HepG2 (cell line): Measurements from ENCODE around the gene BANP. TPM values are rescaled to one million over a fixed set of nuclear protein-coding genes. Genes with fewer than 3 reads are reported as not detected.
"Not testable (repeated sequence)": the region's sequence is repeated elsewhere in the genome, so short reads cannot be mapped to it uniquely, and the experiment has no call there.

ENCODE experiments used
- EP300 ChIP-seq, 3 experiments: sonication (generic) in 1 of 3; formaldehyde crosslinking in 1 of 3; IDR thresholded peaks; 2 replicates each; pipeline versions ENCODE4 v1.5.1 to v1.6.1; 2011 to 2020; ENCODE audit warnings: low read depth in 2 of 3, low read length in 2 of 3, borderline replicate concordance in 1 of 3, improper control_type of control experiment in 1 of 3, mild to moderate bottlenecking in 1 of 3, missing genetic modification reagents in 1 of 3, moderate library complexity in 1 of 3
- FOXA3 ChIP-seq: IDR thresholded peaks from 2 replicates; pipeline ENCODE4 v1.6.1; 2016; ENCODE audit warnings: missing genetic modification reagents, missing compliant biosample characterization
- HIC2 ChIP-seq: sonication (generic); formaldehyde crosslinking; IDR thresholded peaks from 2 replicates; pipeline ENCODE4 v1.9.0; 2022; ENCODE audit warnings: low read depth, missing genetic modification reagents
- LCORL ChIP-seq, 2 experiments: fragments of 450-650 bp in 1 of 2; sonication (generic) in 1 of 2; formaldehyde crosslinking in 1 of 2; IDR thresholded peaks; 2 replicates each; pipeline versions ENCODE4 v1.5.0 to v1.6.1; 2017 to 2020; ENCODE audit warnings: antibody characterized with exemption in 1 of 2, missing genetic modification reagents in 1 of 2
- NR2C2 ChIP-seq: sonication (generic); formaldehyde crosslinking; IDR thresholded peaks from 2 replicates; pipeline ENCODE4 v1.4.0; 2020; ENCODE audit warnings: missing genetic modification reagents, mild to moderate bottlenecking, moderate library complexity, borderline replicate concordance
- RARA ChIP-seq: IDR thresholded peaks from 2 replicates; pipeline ENCODE4 v1.6.1; 2016; ENCODE audit warnings: missing genetic modification reagents, missing compliant biosample characterization
- ZBED4 ChIP-seq: sonication (generic); formaldehyde crosslinking; IDR thresholded peaks from 2 replicates; pipeline ENCODE4 v1.4.0; 2020; ENCODE audit warnings: missing genetic modification reagents, borderline replicate concordance
- ZNF598 ChIP-seq: sonication (generic); formaldehyde crosslinking; IDR thresholded peaks from 2 replicates; pipeline ENCODE4 v1.5.1; 2020; ENCODE audit warnings: mild to moderate bottlenecking, missing genetic modification reagents, borderline replicate concordance
- ZNF687 ChIP-seq: sonication (generic); formaldehyde crosslinking; IDR thresholded peaks from 2 replicates; pipeline ENCODE4 v1.5.1; 2020; ENCODE audit warnings: mild to moderate bottlenecking, missing genetic modification reagents, moderate library complexity
- ZNF788 ChIP-seq: sonication (generic); formaldehyde crosslinking; IDR thresholded peaks from 2 replicates; pipeline ENCODE4 v1.5.0; 2020; ENCODE audit warnings: mild to moderate bottlenecking, missing genetic modification reagents, borderline replicate concordance
- polyA plus RNA-seq, 8 experiments: library from polyadenylated mRNA; depleted of rRNA in 3 of 8; stranded (reverse) in 7 of 8; unstranded in 1 of 8; fragments of >200 nt; fragmentation: Illumina TruSeq in 4 of 8; extraction: Trizol in 4 of 8; gene quantifications; 2 replicates each; pipeline versions ENCODE4 v1.2.1 to v1.2.3, GENCODE V29; 2011 to 2016; ENCODE audit warnings: low read depth in 4 of 8, missing spikeins in 1 of 8, mixed read lengths in 1 of 8; ENCODE audit not compliant: insufficient read depth in 1 of 8
- total RNA-seq, 5 experiments: library from RNA; depleted of rRNA; stranded (reverse); fragments of >200 nt; fragmentation: Illumina TruSeq; extraction: Trizol; gene quantifications; 2 replicates each; pipeline ENCODE4 v1.2.3, GENCODE V29; 2016; ENCODE audit warnings: low read depth in 1 of 5

Gene BANP
- total and polyA plus RNA-seq, 2 of the 13 experiments (the other 11 are each of a cell fraction or from before 2014, with no cell fraction given) = 20.2 to 23.8 TPM

GRCh38 chr16:87932475-87933139, 18.6 kb upstream of the BANP start (continued):
- TF ChIP-seq ZNF687 (peak; percentile 69), RARA (peak; percentile 46; the same call in 1 of the 2 replicates), FOXA3 (0 out of 2 replicates have a peak, but pooled peaks have one; percentile 37), ZNF788 (peak; percentile 13; the same call in 1 of the 2 replicates), EP300 (IDR thresholded peaks at IDR 0.05; ENCODE audit: low read depth in 2 of 2, low read length in 2 of 2) (peak in 1 of 2 experiments; percentile 11; a peak in 1 of 4 replicates), ZBED4 (0 out of 2 replicates have a peak, but pooled peaks have one; percentile 40), ZNF598 (CRISPR knock-in tag) (0 out of 2 replicates have a peak, but pooled peaks have one; percentile 23), NR2C2 (CRISPR knock-in tag) (0 out of 2 replicates have a peak, but pooled peaks have one; percentile 55), HIC2 (0 out of 2 replicates have a peak, but pooled peaks have one; percentile 38), LCORL (CRISPR knock-in tag; IDR thresholded peaks at IDR 0.05) (0 out of 2 replicates have a peak, but pooled peaks have one; percentile 30)
- TF ChIP-seq EP300 (CRISPR knock-in tag; IDR thresholded peaks at IDR 0.05; ENCODE audit: borderline replicate concordance); LCORL (IDR thresholded peaks at IDR 0.05): not testable (repeated sequence)
- TF ChIP-seq, all 625 proteins: peak for 30; not testable (repeated sequence) for 595
